Fibroblast of skin of left quadriceps (primary cell): Measurements from ENCODE around the gene ISM2.
"Not testable (repeated sequence)": the region's sequence is repeated elsewhere in the genome, so short reads cannot be mapped to it uniquely, and the experiment has no call there.

Experiments
- DNase-seq, 2 experiments: peaks; one replicate each; pipeline ENCODE4 v3.0.0-alpha.2; 2013; ENCODE audit warnings: low read depth in 2 of 2

The ISM2 gene

DNA sequence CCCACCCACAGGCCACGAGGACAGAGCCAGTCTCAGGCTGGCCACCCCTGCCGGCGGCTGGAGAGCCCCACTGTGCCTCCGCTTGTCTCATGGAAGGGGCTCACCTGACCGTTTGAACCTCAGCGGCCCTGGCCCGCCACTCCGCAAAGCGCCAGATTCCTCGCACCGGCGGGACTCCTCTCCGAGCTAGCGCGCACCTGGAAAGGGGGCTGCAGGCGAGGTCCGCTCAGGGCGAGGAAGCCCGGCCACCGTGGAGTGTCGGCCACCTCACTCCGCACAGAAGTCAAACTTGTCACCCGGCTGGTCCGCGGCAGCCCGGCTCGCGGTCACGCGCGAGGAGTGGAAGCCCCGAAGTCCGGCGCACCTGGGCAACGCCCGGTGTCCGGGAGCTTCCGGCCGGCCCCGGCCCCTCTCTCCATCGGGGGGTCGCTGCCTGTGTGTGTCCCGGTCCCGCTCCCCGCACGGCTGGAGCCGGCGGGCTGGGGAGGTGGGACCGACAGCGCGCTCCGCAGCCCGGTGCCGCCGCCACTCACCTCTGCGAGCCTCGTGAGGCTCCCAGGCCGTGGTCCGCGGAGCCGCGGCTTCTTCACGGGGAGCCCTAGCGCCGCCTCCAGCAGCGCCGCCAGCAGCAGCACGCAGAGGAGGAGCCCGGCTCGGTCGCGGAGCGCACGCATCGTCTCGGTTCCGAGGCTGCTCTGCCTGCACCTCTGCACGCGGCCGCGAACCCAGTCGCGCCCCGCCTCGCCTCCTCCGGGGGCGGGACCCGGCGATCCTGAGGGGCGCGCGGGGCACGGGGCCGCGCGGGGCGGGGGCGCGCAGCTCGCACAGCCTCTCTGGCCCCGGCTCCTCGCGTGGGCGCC is at the start of gene ISM2:
TSS of gene ISM2 (minus strand) at position 697 of the 860 bp plus-strand sequence. CDS start at position 674, 23 bp downstream.
- peak in 1 of 2 experiments; percentile 4 for DNase-seq

DNA sequence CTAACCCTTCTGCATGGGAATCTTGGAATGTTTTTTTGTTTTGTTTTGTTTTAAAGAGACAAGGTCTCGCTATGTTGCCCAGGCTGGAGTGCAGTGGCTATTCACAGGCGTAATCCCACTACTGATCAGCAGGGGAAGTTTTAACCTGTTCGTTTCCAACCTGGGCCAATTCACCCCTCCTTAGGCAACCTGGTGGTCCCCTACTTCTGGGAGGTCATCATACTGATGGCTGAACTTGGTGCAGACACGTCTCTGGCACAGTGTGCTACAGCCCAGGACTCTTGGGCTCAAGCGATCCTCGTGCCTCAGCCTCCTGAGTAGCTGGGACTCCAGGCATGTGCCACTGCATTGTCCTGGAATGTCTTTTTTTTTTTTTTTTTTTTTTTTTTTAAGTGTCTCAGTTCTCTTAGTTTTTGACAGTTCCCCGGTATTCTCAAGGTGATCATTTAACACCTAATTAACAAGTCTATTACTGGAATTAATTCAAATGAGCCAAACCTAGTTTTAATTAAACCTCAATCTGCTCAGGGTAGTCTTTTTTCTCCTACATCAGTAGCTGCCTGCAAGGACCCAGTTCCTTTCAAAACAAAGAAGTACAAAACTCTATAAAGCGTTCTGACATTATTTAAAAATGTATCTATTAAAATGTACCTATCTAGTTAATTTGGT is 49.0 kb upstream of the ISM2 start:
- DNase-seq = no peak

DNA sequence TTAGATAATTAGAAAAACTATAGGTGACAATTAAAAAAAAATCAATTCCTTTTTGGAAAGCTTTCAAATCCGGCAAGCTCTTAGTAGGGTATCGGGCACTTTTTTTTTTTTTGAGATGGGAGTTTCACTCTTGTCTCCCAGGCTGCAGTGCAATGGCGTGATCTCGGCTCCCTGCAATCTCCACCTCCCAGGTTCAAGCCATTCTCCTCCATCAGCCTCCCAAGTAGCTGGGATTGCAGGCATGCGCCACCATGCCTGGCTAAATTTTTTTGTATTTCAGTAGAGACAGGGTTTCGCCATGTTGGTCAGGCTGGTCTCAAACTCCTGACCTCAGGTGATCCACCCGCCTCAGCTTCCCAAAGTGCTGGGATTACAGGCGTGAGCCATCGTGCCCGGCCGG is 46.6 kb upstream of the ISM2 start:
- DNase-seq = not testable (repeated sequence)

DNA sequence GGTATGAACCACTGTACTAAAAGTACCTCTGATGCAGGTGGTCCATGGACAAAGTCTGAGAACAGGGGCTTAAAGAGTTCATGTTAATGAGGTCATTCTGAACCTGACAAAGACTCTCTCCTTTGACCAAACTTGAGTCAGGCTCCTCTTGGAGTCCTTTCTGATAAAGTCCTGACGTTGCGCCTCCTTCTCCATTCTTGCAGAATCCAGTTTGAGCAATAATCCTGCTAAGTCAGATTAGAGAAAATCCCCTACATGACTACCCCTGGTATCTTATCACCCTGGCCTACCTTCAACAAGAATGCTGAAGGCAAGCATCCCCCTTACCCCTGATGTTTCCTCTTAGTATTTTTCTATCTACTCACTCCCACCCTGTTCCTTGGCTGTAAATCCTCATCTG is 46.0 kb upstream of the ISM2 start:
- DNase-seq = no peak

DNA sequence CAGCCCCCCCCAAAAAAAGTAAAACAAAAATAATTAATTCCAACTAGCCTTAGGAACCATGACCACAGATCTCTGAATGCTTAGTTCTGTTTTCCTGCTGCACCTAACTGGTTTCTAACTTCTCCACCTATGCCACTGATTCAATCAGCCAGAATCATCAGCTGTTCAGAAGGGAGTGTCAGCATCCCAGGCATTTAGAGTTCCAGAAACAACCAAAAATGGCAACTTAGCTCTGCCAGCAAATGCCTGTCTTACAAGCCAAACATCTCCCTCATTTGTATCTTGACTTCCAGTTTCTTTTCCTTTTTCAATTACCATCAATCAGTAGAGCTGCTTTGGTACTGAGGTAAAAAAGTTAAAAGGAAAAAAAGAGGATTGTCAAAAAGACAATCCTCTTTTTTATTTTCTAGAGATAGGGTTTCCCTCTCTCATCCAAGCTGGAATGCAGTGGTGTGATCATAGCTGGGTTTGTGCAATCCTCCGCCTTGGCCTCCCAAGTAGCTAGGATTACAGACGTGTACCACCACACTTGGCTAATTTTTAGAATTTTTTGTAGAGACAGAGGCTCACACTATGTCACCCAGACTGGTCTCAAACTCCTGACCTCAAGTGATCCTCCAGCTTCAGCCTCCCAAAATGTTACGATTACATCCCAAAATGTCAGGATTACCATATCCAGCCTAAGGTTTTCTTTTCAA is 45.2 kb upstream of the ISM2 start:
- no peak for DNase-seq

DNA sequence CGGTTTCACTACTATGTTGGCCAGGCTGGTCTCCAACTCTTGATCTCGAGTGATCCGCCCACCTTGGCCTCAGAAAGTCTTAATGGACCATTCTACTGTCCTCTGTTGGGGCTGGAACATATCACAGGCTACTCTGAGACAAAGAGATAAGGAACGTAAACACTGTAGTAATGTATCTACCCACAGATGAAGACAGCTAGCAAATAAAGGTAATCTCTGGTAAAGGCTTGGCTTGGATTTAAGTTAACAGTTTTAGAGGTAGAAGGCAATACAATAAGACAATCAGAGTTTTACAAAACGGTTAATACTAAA is 44.6 kb upstream of the ISM2 start:
- DNase-seq = no peak

DNA sequence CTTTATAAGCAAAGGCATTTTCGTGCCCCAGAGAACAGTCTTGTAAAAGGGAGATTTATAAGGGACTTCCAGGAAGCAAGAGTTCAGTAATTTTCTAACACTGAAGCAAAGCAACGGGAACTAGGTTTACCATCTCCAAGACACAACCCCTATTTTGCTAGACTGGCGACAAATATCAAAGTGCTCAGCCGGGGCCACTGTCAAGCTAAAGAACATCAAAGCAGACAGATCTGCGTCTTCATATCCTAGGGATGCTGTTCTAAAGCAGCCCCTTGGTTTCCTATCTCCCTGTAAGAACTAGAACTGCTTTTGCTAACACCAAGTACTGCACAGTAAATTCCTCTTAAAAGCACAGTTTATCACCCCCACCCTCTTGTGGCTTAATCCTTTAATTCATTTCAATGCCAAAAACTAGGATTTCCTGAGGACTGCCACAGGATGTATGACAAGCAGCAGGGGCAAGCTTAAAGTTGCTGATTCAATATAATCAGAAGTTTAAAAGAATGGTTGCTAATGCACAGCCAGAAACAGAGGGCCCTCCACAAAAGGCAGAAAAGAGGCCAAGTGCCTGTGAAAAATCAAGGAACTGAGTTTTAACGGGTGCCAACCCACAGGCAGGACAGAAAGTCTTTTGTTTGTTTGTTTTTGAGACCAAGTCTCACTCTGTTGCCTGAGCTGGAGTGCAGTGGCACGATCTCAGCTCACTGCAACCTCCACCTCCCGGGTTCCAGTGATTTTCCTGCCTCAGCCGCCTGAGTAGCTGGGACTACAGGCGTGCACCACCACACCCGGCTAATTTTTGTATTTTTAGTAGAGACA is 44.0 kb upstream of the ISM2 start:
- no peak for DNase-seq

DNA sequence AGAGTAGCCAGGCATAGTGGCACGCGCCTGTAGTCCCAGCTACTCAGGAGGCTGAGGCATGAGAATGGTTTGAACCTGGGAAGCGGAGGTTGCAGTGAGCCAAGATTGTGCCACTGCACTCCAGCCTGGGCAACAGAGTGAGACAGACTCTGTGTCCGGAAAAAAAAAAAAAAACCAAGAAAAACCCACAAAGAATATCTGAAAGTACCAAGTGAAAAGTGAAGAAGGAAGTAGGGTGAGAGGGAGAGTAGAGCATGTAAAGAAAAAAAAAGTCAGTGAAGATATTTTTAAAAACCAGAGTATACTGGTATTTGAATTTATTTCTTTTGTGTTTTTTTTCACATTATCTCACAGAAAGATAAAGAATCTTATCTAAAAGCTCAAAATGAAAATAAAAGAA is 43.3 kb upstream of the ISM2 start:
- no peak for DNase-seq

DNA sequence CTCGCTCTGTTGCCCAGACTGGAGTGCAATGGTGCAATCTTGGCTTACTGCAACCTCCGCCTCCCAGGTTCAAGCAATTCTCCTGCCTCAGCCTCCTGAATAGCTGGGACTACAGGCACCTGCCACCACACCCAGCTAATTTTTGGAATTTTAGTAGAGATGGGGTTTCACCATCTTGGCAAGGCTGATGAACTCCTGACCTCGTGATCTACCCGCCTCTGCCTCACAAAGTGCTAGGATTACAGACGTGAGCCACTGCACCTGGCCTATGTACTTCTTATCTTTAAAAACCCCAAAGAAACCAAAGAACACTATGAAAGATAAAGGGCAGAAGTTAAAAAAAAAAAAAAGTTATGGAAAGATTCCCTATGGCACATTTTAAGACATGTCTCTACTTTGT is 38.3 kb upstream of the ISM2 start:
- not testable (repeated sequence) for DNase-seq

DNA sequence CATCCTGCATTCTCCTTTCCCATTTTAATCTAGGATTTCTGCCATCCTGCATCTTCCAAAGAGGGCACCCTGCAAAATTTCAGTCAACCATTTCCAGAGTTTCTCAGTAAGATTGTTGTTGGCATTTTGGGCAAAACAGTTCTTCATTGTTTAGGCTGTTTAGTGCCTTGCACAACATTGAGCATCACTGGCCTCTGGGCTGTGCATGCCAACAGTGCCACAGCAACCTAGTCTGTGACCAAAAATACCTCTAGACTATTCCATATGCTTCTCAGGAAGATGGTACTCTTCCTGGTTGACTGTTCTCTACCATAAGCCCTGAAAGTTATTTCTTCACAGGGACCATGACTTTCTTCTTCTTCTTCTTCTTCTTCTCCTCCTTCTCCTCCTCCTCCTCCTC is 32.5 kb upstream of the ISM2 start:
- DNase-seq = no peak

DNA sequence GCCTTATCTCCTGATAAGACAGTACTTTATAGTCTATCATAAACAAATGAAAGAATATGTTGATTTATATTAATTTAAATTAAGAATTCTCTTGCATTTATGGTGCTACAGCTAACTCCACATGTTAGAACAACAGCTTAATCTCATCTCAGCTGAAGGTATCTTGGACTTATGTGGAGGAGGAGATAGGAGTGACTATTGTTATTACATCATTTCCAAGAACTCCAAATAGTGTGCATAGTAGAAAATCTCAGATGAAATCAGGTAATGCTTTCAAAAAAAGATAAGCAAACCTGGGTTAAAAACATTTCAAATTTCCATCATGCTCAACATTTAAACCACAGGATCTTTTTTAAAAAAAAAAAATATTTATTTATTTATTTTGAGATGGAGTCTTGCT is 31.3 kb upstream of the ISM2 start:
- DNase-seq = no peak

DNA sequence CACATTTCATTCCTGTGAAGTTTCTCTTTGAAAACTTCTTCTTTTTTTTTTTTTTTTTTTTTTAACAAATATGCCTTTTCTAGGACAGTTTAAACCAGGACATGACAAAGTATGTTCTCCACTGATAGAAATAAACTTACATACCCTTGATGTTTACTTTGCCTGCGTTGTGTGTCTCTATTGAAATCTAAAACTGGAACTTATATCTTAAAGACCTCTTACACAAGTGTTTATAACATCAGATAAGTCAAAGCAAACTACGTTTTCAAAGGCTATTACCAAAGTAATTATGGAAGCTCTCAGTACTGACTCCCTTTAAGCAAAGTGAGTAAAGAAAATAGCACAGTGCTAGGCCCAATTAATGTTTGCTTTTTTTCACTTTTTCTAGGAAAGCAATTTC is 30.6 kb upstream of the ISM2 start:
- DNase-seq = no peak

DNA sequence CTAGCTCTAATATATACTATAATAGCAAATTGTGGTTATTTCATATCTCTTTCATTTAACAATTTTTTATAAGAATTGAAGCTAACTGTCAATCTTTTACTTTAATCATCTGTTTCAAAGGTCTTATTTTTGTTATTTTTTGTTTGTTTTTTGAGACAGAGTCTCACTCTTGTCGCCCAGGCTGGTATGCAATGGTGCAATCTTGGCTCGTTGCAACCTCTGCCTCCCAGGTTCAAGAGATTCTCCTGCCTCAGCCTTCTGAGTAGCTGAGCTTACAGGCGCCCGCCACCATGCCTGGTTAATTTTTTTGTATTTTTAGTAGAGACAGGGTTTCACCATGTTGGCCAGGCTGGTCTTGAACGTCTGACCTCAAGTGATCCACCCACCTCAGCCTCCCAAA is 30.1 kb upstream of the ISM2 start:
- not testable (repeated sequence) for DNase-seq

DNA sequence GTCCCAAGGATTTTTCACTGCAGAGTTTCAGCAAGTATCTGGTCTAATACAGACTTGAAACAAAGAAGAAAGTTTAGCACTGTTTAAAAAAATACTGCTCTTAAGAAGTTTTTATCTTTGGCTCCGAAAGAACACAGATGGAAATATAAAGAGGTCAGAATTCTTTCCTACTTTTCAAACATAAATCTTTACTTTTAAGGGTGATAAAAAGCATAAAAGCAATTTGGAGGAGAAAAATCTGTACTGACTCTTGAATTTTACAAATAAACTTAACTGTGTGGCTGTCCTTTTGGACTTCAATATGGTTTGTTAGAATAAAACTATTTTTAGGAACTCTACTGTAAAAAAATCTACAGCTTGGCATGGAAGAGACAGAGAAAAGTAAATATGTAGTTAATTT is 27.6 kb upstream of the ISM2 start:
- no peak for DNase-seq

DNA sequence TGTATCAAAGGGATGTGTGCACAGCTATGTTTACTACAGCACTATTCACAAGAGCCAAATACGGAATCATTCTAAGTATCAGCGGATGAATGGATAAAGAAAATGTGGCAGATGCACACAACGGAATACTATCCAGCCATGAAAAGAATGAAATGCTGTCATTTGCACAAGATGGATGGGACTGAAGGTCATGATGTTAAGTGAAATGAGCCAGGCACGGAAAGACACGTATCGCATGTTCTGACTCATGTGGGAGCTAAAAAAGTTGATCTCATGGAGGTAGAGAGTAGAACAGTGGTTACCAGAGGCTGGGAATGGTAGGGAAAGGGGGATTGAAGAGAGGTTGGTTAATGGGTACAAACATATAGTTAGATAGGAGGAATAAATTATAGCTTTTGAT is 25.9 kb upstream of the ISM2 start:
- DNase-seq = no peak

DNA sequence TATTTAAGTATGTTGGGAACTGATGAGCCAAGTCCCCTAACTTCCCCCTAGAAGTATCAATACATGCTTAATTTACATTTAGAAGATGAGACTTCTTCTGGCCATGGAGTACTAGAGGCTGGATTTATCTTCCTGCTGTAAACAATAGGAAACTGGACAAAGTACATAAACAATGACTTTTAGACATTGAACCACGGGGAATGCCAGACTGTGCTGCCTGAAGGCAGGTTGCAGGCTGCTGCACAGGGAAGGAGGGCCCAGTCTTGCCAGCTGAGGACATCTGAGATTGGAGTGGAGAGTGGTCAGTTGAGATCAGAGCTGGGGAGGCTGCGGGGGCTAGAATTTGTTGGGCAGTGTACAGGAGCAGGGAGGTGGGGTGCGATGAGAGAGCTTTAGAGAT is 24.5 kb upstream of the ISM2 start:
- no peak for DNase-seq

DNA sequence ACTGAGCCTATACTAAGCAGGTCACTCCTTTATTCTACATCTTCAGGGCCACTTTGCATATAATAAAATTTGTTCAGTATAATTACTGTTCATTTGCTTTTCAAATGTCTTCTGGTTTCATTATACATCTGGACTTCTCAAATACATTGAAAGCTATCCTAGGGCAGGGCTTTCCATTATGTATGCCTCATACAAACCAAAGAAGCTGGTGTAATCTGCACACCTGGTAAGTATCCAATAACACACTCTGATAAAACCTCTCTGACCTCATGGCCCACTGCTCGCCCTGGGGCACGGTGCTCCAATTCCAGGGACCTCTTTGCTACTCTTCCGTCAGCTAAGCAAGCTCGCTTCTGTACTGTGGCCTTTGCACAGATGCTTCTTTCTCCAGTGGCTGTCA is 21.9 kb upstream of the ISM2 start:
- DNase-seq = no peak

DNA sequence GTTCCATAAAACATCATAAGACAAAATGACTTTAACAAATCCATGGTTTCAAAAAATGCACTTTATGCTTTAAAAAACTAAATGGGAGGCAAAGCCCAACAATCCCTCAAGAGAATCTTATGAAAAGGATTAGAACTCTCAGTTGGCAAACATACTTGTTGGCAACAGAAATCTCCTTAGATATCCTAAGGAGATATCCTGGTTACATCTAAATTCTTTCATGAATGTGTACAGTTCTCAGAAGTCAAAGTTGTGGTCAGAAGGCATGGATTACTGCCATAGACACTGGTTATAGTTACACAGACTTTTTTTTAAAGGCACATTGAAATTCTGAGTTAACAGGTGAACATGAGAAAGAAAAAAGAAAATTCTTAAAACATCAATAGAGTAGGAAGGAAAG is 17.5 kb upstream of the ISM2 start:
- no peak for DNase-seq

DNA sequence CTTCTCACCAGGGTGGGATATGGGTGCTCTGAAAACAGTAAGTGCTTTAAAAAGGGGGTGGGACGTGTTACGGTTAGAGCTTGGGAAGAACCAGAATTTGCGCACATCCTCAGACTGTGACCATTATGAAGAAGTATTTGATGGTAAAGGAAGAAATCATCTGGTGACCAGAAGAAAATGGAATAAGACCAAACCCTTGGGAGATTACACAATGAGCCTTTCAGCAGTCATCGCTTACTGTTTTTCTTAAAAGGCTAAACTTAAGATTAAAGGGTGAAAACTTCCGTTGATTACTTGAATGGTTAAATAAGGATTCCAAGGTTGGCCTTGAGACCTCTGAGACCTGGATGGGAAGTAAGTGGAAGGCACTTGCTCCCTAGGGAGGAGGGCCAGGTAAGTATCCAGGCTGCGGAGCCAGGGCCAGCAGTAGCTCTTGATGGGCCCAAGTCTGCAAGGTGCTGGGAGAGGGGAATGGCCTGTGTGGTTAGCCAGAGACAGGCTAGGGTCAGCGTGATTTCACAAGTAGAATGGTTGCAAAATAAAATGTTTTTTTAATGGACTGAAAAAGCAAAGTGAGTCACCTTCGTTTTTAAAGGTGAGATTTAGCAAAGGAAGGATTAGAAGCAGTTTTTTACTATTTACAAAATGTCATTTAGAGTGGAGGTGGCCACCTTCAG is 13.0 kb upstream of the ISM2 start:
- no peak for DNase-seq

DNA sequence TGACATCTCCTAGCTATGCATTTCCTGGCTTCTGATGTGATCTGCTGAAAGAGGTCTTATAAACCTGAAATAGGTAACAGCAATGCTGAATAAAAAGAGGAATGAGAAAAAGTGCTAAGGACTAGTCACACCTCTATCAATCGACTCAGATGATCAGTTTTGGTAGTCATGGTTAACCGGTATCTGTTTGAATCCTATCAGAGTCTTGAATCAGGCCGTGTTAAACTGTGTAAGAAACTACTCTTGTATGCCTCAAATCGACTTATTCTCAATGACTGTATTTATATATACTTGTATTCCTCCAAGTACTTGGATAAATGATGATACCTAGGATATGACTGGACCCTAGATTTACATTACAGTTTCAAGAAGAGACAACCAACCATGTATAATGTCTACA is 10.8 kb upstream of the ISM2 start:
- DNase-seq = no peak

DNA sequence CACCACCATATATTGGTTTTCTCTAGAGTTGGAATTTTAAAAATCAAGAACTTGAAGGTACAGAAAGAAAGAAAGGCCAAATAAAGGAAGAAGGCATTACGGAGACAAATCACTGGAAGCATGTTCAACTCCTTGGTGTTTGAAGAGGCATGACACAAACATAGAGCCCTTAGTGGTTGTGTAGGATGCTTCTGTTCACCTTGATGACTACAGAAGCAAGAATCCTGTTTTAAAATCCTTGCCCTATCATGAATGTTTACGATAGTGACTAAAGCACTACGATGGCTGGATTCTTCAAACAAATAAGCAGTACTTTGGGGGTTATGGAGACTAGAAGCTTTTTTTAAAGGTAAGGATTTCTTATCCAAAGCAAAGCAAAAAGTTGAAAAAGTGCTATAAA is 10.3 kb upstream of the ISM2 start:
- DNase-seq = no peak

DNA sequence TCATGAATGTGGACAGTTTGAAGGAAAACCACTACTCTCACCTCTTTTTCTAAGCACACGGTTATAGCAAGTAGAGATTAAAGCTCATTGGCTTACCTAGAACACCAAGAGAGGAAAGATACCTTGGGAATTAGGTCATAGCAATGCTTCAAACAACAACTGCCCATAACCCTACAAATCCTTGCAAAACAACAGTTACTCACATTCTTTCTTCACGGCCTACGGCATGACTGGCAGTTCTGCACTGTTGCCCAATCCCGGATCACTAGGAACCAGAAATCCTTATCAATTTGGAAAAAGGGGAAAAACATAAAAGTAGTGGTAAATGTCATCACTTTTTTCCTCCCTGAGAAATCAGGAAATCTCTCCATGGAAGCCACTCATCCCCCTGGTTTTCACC is 9.6 kb upstream of the ISM2 start:
- DNase-seq = no peak
